H9 (cell line): Measurements from ENCODE around the gene KCND1. TPM values are rescaled to one million over a fixed set of nuclear protein-coding genes. Genes with fewer than 3 reads are reported as not detected.

ENCODE experiments used
- DNase-seq: peaks from one replicate; pipeline ENCODE4 v3.0.0-alpha.2; 2017
- H2AFZ ChIP-seq: one replicate; pipeline ENCODE4 v1.6.1; 2013; ENCODE audit warnings: mild to moderate bottlenecking, low read length, control low read depth, moderate library complexity
- H2AK5ac ChIP-seq: 2 replicates; pipeline ENCODE4 v1.6.1; 2013; ENCODE audit warnings: low read length, control low read depth, mixed read lengths; ENCODE audit not compliant: insufficient read length
- H2BK120ac ChIP-seq: one replicate; pipeline ENCODE4 v1.6.1; 2013; ENCODE audit warnings: low read depth, mild to moderate bottlenecking, low read length, control low read depth, inconsistent platforms; ENCODE audit not compliant: poor library complexity, severe bottlenecking
- H2BK12ac ChIP-seq: 2 replicates; pipeline ENCODE4 v1.6.1; 2013; ENCODE audit warnings: low read length, control low read depth, mixed read lengths, low read depth; ENCODE audit not compliant: insufficient read length
- H2BK15ac ChIP-seq: 2 replicates; pipeline ENCODE4 v1.6.1; 2013; ENCODE audit warnings: low read depth, low read length, control low read depth
- H2BK20ac ChIP-seq: one replicate; pipeline ENCODE4 v1.6.1; 2013; ENCODE audit warnings: low read depth, mild to moderate bottlenecking, low read length, control low read depth, inconsistent platforms; ENCODE audit not compliant: poor library complexity, severe bottlenecking
- H2BK5ac ChIP-seq: 2 replicates; pipeline ENCODE4 v1.6.1; 2013; ENCODE audit warnings: low read length, control low read depth, mixed read lengths; ENCODE audit not compliant: insufficient read length
- H3K14ac ChIP-seq: 2 replicates; pipeline ENCODE4 v1.6.1; 2013; ENCODE audit warnings: low read length, control low read depth; ENCODE audit not compliant: insufficient read depth
- H3K18ac ChIP-seq: 2 replicates; pipeline ENCODE4 v1.6.1; 2013; ENCODE audit warnings: low read depth, mild to moderate bottlenecking, mixed read lengths, low read length, control low read depth; ENCODE audit not compliant: insufficient read length
- H3K23ac ChIP-seq: 2 replicates; pipeline ENCODE4 v1.6.1; 2013; ENCODE audit warnings: low read length, control low read depth, mixed read lengths, low read depth; ENCODE audit not compliant: insufficient read length
- H3K23me2 ChIP-seq: 2 replicates; pipeline ENCODE4 v1.6.1; 2013; ENCODE audit warnings: low read depth, mild to moderate bottlenecking, mixed read lengths, low read length, control low read depth; ENCODE audit not compliant: insufficient read length, poor library complexity, severe bottlenecking
- H3K27ac ChIP-seq: 2 replicates; pipeline ENCODE4 v1.5.1; 2013; ENCODE audit warnings: low read length, control low read depth, mixed read lengths, low read depth; ENCODE audit not compliant: insufficient read length
- H3K27me3 ChIP-seq: 2 replicates; pipeline ENCODE4 v1.6.1; 2013; ENCODE audit warnings: low read length, control low read depth, inconsistent platforms; ENCODE audit not compliant: insufficient read depth
- H3K4ac ChIP-seq: 2 replicates; pipeline ENCODE4 v1.6.1; 2013; ENCODE audit warnings: low read depth, mild to moderate bottlenecking, control low read depth, inconsistent platforms, low read length, moderate library complexity
- H3K4me1 ChIP-seq: 2 replicates; pipeline ENCODE4 v1.6.1; 2013; ENCODE audit warnings: low read length, control low read depth, inconsistent platforms; ENCODE audit not compliant: insufficient read depth
- H3K4me2 ChIP-seq: 2 replicates; pipeline ENCODE4 v1.6.1; 2013; ENCODE audit warnings: low read length, control low read depth, mixed read lengths; ENCODE audit not compliant: insufficient read length, insufficient read depth
- H3K56ac ChIP-seq: 2 replicates; pipeline ENCODE4 v1.6.1; 2013; ENCODE audit warnings: low read depth, mild to moderate bottlenecking, mixed read lengths, low read length, control low read depth; ENCODE audit not compliant: insufficient read length
- H3K79me1 ChIP-seq: 2 replicates; pipeline ENCODE4 v1.6.1; 2013; ENCODE audit warnings: low read depth, mild to moderate bottlenecking, moderate library complexity, low read length, control low read depth, inconsistent platforms; ENCODE audit not compliant: insufficient read depth, poor library complexity, severe bottlenecking
- H3K79me2 ChIP-seq: 2 replicates; pipeline ENCODE4 v1.6.1; 2013; ENCODE audit warnings: low read length, control low read depth, inconsistent platforms; ENCODE audit not compliant: insufficient read depth
- H3K9ac ChIP-seq: 2 replicates; pipeline ENCODE4 v1.6.1; 2013; ENCODE audit warnings: low read length, control low read depth, mixed read lengths; ENCODE audit not compliant: insufficient read length; ENCODE audit errors: extremely low read depth
- H3K9me3 ChIP-seq: one replicate; pipeline ENCODE4 v1.6.1; 2013; ENCODE audit warnings: low read depth, low read length, inconsistent platforms; ENCODE audit not compliant: control insufficient read depth
- H3T11ph ChIP-seq: one replicate; pipeline ENCODE4 v1.6.1; 2013; ENCODE audit warnings: mild to moderate bottlenecking, low read length, control low read depth, inconsistent platforms
- H4K20me1 ChIP-seq: one replicate; pipeline ENCODE4 v1.6.1; 2013; ENCODE audit not compliant: control insufficient read depth, insufficient read length, insufficient read depth
- H4K5ac ChIP-seq: 2 replicates; pipeline ENCODE4 v1.6.1; 2013; ENCODE audit warnings: low read depth, mild to moderate bottlenecking, mixed read lengths, low read length, control low read depth; ENCODE audit not compliant: insufficient read length
- H4K8ac ChIP-seq: replicated peaks from 2 replicates; pipeline ENCODE4 v1.6.1; 2013; ENCODE audit warnings: low read length, control low read depth, mixed read lengths, low read depth; ENCODE audit not compliant: insufficient read length
- H4K91ac ChIP-seq: 2 replicates; pipeline ENCODE4 v1.6.1; 2013; ENCODE audit warnings: low read depth, mild to moderate bottlenecking, moderate library complexity, mixed read lengths, low read length, control low read depth; ENCODE audit not compliant: insufficient read length
- H3K27ac Mint-ChIP-seq, 3 experiments: 2 replicates in 2 of 3; 3 replicates in 1 of 3; pipeline ENCODE4 v1.8.0; 2020 to 2021; ENCODE audit warnings: mixed read lengths in 3 of 3, mild to moderate bottlenecking in 1 of 3, moderate library complexity in 1 of 3
- H3K27me3 Mint-ChIP-seq: 2 replicates; pipeline ENCODE4 v1.8.0; 2021; ENCODE audit warnings: low read depth, mild to moderate bottlenecking, moderate library complexity, mixed read lengths
- H3K36me3 Mint-ChIP-seq, 3 experiments: 2 replicates in 2 of 3; 3 replicates in 1 of 3; pipeline ENCODE4 v1.8.0; 2020 to 2021; ENCODE audit warnings: low read depth in 3 of 3, mixed read lengths in 3 of 3; ENCODE audit not compliant: insufficient read depth in 1 of 3
- H3K4me1 Mint-ChIP-seq, 2 experiments: 2 replicates each; pipeline ENCODE4 v1.8.0; 2020; ENCODE audit warnings: mixed read lengths in 2 of 2
- H3K4me3 Mint-ChIP-seq, 2 experiments: 2 replicates in 1 of 2; 3 replicates in 1 of 2; pipeline ENCODE4 v1.8.0; 2020 to 2021; ENCODE audit warnings: mild to moderate bottlenecking in 2 of 2, mixed read lengths in 2 of 2, moderate library complexity in 1 of 2
- H3K9me3 Mint-ChIP-seq, 2 experiments: 2 replicates in 1 of 2; 3 replicates in 1 of 2; pipeline ENCODE4 v1.8.0; 2020; ENCODE audit warnings: mild to moderate bottlenecking in 2 of 2, mixed read lengths in 2 of 2, moderate library complexity in 1 of 2
- WGBS: extraction: QIAGEN DNeasy Blood & Tissue Kit; methylation state at CpG from one replicate; pipeline ENCODE4 v1.1.7; 2013; ENCODE audit warnings: missing lambda C conversion rate, low lambda C conversion rate, mixed read lengths; ENCODE audit not compliant: insufficient read length; ENCODE audit errors: extremely low coverage; 5-methylcytosine and 5-hydroxymethylcytosine counted together
- total RNA-seq: library from RNA; stranded (reverse); gene quantifications from 2 replicates; pipeline ENCODE4 v1.2.1, GENCODE V29; 2021
- TF ChIP-seq, protein P1 (sequence below): fragments of 200-600 bp; sonication (generic); conservative IDR thresholded peaks from 3 replicates; pipeline ENCODE4 v1.8.0; 2021; ENCODE audit warnings: antibody characterized with exemption, mild to moderate bottlenecking

KCND1 gene
- total RNA-seq, 1 experiment from 2014 or later, result 5.7 TPM

DNA sequence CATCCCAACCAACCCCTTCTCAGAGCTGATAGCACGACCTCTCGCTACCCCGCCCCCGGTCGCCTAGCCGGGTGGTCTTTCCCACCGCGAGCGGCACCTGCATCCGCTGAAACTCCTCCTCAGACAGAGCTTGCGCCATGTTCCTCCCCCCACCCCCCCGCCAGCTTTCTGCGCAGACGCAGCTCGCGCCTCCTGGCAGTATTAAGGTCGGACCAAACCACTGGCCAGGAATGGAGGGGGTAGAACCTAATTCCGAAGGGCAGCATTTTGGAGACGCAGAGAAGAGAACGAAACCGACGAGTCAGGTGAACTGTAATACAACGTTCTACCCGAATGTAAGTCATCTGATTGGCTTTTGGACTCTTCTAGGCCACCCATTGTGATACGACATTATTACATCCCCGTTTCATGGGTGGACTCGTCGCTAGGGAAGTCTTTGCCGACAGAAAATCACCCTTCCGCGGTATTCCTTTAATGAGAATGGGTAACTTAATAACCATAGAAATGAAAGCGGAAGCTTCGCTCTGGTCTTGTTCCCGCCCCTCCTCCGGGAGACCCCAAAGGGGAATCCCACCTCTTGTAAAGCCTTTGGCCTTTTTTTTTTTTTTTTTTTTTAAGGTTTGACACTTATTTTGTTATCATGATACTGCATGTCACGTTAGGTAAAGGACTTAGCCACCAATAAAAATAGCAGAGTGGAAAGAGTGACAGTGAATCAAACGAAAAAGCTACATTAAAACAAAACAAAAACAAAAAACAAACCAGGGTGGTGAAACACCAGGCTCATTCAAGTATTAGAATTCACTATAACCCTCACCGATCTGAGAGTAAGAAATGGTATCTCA lies 30.7 kb upstream of the KCND1 start, which contains the start of gene GRIPAP1:
Gene GRIPAP1, minus strand, starts transcription at position 174 of the 845 bp plus-strand sequence. Its CDS starts 35 bp downstream, at position 139.
- Histone ChIP-seq H3K4ac (no peak within 1 kb of the TSS), H3K23me2 (no peaks in the 10 kb centered on the region), H4K8ac (no peak within 1 kb of the TSS), H3K9me3 (no peaks in the 10 kb centered on the region), H3K27me3 (no peaks in the 10 kb centered on the region), H2BK120ac (no peak within 1 kb of the TSS), H3K79me2 (peaks cover 2% of the 10 kb centered on the region; the same call in 1 of the 2 replicates), H2AFZ (no peak within 1 kb of the TSS), H2AK5ac (no peak within 1 kb of the TSS), H3K27ac (peak within 1 kb of the TSS; percentile 98), H4K20me1 (peaks cover 2% of the 10 kb centered on the region), H3K4me2 (peak within 1 kb of the TSS; percentile 84), H2BK12ac (peak within 1 kb of the TSS; percentile 99), H3K4me1 (no peaks in the 10 kb centered on the region), H3K18ac (peak within 1 kb of the TSS; percentile 99), H3T11ph (no peak within 1 kb of the TSS), H4K91ac (no peak within 1 kb of the TSS), H2BK15ac (no peak within 1 kb of the TSS), H3K9ac (peak within 1 kb of the TSS; percentile 100), H3K79me1 (peaks cover 2% of the 10 kb centered on the region), H2BK5ac (peak within 1 kb of the TSS; percentile 99), H3K14ac (peak within 1 kb of the TSS; percentile 88), H2BK20ac (no peak within 1 kb of the TSS), H3K23ac (no peak within 1 kb of the TSS), H4K5ac (peak within 1 kb of the TSS; percentile 98), H3K56ac (peak within 1 kb of the TSS; percentile 76)
- no peaks in the 10 kb centered on the region; the same call in 1 of the 2 replicates for H3K27me3 Mint-ChIP-seq
- H3K36me3 Mint-ChIP-seq, result peaks cover 28 to 36% (median 34%) of the 10 kb centered on the region in 3 experiments; a peak in 6 of 7 replicates
- TF ChIP-seq, protein P1, sequence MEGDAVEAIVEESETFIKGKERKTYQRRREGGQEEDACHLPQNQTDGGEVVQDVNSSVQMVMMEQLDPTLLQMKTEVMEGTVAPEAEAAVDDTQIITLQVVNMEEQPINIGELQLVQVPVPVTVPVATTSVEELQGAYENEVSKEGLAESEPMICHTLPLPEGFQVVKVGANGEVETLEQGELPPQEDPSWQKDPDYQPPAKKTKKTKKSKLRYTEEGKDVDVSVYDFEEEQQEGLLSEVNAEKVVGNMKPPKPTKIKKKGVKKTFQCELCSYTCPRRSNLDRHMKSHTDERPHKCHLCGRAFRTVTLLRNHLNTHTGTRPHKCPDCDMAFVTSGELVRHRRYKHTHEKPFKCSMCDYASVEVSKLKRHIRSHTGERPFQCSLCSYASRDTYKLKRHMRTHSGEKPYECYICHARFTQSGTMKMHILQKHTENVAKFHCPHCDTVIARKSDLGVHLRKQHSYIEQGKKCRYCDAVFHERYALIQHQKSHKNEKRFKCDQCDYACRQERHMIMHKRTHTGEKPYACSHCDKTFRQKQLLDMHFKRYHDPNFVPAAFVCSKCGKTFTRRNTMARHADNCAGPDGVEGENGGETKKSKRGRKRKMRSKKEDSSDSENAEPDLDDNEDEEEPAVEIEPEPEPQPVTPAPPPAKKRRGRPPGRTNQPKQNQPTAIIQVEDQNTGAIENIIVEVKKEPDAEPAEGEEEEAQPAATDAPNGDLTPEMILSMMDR, result no peak
- peak; percentile 82 for DNase-seq
- peaks cover 0 to 13% of the 10 kb centered on the region in 2 experiments; a peak in 2 of 4 replicates for H3K4me1 Mint-ChIP-seq
- WGBS, result no CpG with 5 or more reads among the region's 38 CpGs
- H3K4me3 Mint-ChIP-seq, result peak within 1 kb of the TSS; percentile 96 to 98
- H3K9me3 Mint-ChIP-seq, result peaks cover 54 to 72% of the 10 kb centered on the region in 2 experiments
- peak within 1 kb of the TSS; percentile 98 to 99 (median 98) for H3K27ac Mint-ChIP-seq
